NCI-H2081 treated with DMSO at 0.1 percent for 48 hours (cell line): ENCODE data around the gene PTPN7.
"Not testable (repeated sequence)": the region's sequence is repeated elsewhere in the genome, so short reads cannot be mapped to it uniquely, and the experiment has no call there.

Experiments
- DNase-seq: peaks from one replicate; lab custom pipeline; 2025; lab: John Stamatoyannopoulos, UW

PTPN7 gene

DNA sequence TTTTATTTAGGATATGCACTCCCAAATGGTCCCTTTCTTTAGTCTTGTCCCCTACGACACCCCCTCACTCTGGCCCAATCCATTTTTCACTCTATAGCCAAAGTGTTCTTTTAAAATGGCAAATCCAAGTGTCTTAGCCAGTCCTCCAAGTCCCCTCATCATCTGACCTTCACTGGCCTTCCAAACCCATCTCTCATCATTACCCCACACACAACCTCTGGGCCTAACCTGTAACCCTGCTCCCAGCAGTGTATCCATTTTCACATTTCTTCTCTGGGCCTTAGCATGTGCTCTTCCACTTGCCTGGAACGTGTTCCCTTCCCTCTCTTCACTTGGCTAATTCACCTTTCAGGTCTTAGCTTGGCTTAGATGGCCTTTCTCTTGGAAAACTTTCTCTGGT is 9.4 kb downstream of the PTPN7 start:
- DNase-seq: no peak

GRCh38 chr1:202150602-202151001 is 9.8 kb downstream of the PTPN7 start:
- DNase-seq: no peak

DNA sequence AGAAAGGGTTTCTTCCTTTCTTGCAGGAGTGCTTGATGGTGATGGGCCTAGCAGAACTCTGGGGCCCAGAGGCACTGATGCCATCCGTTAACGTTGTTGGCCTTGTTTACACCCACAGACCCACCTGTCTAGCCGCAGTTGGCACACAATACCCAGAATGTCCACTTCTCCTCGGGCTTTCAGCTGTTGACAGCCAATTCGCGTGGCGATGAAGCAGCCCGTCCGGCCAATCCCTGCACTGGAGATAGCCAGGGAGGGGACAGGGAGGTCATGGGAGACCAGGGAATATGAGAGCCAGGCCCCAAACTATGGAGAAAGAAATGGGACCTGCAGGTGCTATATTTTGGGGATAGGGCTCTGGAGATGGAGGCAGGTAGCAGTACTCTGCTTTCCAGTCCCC is 10.2 kb downstream of the PTPN7 start:
- no peak for DNase-seq

DNA sequence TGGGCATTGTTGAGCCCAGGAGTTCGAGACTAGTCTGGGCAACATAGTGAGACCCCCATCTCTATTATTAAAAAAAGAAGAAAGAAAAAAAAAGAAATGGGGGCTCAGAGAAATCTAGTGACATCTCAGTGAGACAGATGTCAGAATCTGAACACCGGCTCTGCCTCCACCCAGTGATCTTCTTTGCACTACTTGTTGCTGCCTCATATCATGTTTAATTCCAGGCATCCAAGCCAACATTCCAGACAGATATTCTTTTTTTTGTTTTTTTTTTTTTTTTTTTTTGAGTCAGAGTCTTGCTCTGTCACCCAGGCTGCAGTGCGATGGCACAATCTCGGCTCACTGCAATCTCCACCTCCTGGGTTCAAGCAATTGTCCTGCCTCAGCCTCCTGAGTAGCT is 10.8 kb downstream of the PTPN7 start:
- DNase-seq: no peak

GRCh38 chr1:202148391-202148790 is 12.0 kb downstream of the PTPN7 start:
- DNase-seq: no peak

DNA sequence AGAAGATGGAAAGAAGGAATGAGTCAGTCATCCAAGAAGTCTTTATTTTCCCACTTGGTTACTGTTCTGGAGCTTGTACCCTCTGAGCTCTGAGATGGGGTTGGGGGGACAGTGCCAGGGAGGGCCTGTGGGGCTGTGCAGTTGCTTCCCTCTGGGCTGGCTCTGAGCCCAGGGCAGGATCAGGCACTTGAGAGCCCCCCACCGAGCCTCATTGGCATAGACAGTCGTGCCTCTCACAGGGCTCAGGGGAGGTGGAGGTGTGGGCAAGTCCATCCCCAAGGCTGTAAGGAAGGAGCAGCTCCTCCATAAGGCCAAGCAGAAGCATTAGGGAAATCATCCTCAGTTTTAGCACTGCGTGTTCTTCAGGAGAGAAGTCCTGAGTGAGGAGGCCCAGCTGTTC is 13.4 kb downstream of the PTPN7 start:
- DNase-seq: no peak

DNA sequence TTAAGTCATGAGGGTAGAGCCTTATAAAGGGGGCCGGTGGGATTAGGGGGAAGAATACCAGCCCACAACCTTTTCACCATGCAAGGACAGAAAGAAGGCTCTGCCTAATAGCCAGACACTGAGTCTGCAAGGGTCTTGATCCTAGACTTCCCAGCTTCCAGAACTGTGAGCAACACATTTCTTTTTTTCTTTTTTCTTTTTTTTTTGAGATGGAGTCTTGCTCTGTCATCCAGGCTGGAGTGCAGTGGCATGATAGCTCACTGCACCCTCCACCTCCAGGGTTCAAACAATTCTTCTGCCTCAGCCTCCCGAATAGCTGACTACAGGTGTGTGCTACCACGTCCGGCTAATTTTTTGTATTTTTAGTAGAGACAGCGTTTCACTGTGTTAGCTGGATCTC is 14.1 kb downstream of the PTPN7 start:
- no peak for DNase-seq

- DNase-seq: not testable (repeated sequence)
Observed at GRCh38 chr1:202145744-202146140, 14.7 kb downstream of the PTPN7 start.

GRCh38 chr1:202145068-202145743 is 15.2 kb downstream of the PTPN7 start:
- DNase-seq: no peak

GRCh38 chr1:202144402-202145067 is 15.9 kb downstream of the PTPN7 start, which contains the start of gene ARL8A:
Gene ARL8A (minus strand): TSS chr1:202144737. CDS start chr1:202144572, 165 bp downstream.
- no peak for DNase-seq

DNA sequence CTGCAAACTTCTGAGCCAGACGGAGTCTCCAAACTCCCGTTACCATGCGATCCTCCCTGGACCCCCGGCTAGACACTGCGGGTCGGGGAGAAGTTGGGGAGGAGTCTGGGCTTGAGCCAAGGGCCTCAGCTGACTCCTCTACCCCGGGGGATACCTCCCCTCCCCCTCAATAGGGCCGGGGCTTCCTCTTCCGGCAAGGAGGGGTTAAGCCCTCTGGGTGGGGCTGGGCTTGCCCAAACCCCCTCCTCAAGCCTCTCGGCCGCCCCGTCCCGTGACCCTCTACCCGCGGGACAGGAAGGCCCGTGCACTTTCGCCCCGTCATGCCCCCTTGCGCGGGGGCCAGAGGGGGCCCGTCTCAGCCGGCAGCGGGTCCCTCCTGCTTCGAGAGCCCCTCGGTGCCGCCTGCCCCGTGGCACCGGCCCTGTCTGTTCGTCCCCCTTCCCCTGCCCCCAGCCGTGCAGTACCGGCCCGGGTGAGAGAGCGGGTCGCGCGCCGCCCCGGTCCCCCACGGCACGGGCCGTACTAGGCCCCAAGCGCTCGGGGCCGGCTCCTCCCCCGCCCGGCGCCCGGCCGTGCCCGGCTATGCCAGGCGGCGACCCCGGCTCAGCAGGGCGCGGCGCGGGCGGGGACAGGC is 16.5 kb downstream of the PTPN7 start:
- DNase-seq: no peak

- DNase-seq: no peak
Observed at GRCh38 chr1:202143011-202143767, 17.2 kb downstream of the PTPN7 start.

- not testable (repeated sequence) for DNase-seq
Observed at GRCh38 chr1:202141468-202141867, 18.9 kb downstream of the PTPN7 start.

DNA sequence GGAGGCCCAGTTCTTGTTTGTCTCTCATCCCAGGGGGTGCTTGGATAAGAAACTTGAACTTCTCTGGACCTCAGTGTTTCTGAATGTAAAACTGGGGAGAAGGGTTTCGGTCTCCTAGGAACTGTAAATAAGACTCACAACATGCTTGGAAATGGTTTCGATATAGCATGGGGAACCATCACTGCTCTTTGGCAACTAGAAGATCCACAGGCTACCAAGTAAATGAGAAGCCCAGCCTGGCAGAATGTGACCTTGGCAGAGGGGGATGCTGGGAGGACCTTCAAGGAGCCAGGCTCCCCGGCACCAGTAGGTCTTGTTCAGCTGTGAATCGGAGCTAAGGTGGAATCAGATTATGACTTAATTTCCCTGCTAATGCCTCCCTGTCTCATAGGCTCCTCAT is 19.6 kb downstream of the PTPN7 start:
- no peak for DNase-seq

- DNase-seq: peak; percentile 10
Observed at GRCh38 chr1:202135221-202135721, 25.1 kb downstream of the PTPN7 start.

DNA sequence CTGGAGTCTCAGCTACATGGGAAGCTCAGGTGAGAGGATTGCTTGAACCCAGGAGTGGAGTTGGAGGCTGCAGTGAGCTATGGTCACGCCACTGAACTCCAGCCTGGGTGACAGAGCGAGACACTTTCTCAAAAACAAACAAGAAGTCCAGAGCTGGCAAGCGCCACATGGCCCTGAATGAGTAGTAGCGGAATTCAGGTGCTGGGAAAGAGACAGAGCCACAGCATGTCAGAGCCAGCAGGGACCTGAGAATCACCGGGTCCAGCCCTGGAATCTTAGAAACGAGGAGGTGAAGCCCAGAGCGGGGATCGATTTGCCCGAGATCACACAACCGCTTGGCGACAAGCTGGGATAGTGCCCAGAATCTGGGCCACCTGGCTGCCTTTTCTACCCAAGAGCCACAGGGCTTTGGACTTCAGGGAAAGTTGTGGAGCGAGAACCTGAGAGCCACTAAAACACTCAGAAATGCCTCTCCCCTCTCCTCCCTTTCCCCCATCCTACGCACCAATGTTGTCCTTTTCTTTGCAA is 25.7 kb downstream of the PTPN7 start:
- DNase-seq: no peak

- no peak for DNase-seq
Observed at GRCh38 chr1:202133989-202134388, 26.4 kb downstream of the PTPN7 start.

- no peak for DNase-seq
Observed at GRCh38 chr1:202133496-202133895, 26.9 kb downstream of the PTPN7 start.

DNA sequence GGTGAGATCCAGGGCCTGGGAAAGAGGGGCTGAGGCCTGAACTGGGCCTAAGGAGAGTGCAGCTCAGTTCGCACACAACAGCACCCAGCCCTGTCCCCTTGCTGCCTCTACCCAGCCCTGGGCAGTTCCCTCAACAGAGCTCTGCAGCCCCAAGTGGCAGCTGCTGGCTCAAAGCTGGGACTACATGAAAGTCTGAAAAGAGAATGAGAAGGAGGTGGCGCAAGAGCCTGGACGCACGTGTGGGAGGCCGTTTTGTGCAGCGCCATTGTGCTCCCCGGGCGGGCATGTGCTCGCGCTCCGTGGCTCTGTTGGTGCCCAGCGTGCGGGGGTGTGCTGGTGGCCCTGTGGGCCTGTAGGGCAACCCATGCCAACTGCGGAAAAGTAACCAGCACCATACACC is 27.4 kb downstream of the PTPN7 start:
- no peak for DNase-seq

DNA sequence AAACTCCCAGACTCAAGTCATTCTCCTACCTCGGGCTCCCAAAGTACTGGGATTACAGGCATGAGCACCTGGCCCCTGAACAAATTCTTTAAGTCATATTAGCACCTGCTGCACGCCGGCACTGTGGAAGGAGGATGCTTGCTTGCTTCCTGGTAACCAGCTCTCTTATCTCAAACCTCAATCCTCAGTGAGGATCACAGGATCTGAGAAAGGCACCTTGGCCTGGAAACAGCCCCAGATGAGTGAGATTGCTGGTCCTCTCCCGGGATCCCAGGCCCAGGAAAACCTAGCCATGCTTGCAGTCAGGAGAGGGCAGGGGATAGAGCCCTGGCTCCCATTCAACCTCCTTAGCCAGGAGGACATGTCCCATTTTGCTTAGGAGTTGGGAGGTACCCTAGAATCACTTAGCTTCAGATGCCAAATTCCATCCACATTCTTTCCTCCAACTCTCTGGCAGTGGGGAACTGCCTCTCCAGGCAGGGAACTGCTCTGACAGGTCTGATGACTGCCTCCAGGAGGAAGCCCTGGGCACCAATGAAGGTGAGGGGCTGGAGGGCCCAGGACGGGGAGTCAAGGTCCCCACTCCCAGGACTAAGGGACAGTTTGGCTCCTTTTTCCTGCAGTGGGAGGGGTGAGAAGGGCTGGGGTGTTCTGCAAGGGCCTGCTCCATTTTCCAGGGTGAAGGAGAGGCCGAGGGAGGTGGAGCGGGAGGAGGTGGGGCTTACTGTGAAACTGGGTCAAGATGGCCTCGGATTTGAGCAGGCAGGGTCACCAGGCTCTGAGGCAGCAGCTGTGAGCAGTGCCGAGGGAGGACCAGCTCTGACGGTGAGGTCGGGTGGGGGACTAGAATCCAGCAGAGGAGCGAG is 28.2 kb downstream of the PTPN7 start:
- no peak for DNase-seq
